GM03348 (cell line): ENCODE results near the gene CANT1.

Experiments used
- DNase-seq: peaks from one replicate; pipeline ENCODE4 v3.0.0; 2012; ENCODE audit warnings: low spot score

CANT1 gene

DNA sequence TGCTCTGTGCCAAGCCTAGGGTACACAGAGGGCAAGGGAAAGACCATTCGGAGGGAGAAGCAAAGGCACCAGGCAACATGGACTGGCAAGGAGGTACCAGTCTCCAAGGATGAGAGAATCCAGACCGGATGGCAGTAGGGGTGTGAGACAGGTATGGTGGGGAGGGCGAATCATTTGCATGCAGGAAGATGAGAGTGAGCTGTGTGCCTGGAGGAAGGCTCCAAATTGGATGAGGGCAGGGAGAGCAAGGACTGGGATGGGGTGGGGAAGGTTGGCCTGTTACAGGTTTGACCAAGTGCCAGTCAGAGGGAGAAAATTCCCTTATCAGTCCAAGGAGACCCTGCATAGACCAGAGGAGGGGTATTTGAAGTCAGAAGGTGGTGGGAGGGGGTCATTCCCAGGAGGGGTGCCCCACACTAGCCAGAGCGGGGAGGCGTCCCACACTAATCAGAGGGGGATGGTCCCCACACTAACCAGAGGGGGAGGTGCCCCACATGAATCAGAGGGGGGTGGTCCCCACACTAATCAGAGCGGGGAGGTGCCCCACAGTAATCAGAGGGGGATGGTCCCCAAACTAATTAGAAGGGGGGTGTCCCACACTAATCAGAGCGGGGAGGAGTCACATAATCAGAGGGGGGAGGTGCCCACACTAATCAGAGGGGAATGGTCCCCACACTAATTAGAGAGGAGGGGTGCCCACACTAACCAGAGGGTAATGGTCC lies 737 bp downstream of the CANT1 start:
- no peak for DNase-seq

DNA sequence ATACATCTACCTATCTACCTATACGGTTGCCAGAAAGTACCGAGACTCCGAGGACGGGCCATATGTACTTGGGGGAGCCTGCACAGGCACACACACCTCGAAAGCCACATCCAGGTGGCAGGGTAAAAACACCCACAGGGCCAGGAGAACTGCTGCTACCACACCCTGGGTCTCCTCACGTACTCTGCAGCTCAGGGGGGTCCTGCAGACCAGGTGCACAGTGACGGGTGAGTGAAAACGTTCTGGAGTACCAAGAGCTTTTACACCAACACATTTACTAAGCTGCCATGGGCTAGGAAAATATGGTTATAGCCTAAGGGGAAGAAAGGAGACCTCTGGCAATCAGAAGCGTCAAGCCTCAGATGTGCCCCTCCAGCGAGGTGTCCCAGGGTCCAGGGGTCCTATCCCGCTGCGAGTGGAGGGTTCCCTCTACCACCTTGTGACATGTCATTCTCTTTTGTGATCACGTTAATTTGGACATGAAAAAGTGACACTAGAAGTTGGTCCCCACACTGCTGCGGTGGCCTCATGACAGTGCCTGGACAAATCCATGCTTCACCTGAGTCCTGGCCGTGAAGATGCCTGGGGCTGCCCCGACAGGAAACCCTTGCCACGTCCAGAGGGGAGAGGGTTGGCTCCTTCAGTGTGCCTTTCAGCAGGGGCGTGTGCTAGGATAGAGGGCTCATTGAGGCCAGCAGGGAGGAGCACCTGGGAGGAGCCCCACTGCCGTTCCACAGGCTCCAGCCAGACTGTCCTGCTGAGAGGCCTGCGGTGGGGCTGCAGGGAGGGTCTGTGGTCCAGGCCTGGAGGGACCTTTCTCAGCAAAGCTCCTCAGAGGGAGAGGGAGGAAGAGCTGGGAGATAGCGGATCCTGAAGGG lies 1.8 kb downstream of the CANT1 start:
- DNase-seq: no peak

DNA sequence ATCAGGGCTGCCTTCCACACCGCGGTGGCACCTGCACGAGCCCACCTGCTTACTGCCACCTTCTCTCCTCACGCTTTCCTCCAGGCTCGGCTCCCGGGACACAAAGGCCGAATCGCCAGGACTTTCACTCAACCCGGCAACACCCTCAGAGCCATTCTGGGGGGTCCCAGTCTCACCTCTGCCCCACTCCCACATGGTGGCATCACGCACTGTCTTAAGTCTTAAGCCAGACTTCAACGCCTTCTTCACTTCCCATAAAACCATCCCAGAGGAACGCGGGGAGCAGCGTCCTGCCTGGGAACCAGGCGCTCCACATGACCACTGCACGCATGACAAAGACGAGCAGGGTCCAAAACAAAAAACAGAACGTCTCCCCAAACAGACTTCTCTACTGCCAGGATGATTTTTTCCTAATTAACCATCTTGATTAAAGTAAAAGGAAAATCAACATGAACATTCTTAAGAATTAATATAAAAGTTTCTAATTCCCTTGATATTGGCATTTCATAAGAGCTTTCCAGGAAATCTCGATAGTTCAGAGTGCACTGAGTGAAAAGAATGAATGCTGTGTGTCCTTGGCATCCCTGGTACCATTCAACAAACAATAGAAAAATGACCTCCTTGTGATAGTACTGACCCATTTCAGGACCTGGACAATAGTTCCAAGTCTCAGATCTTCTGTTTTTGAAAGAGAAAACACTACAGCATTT lies 2.6 kb downstream of the CANT1 start:
- DNase-seq: no peak

GRCh38 chr17:79006046-79006445 lies 3.5 kb downstream of the CANT1 start:
- DNase-seq: no peak

- no peak for DNase-seq
These were observed 4.3 kb downstream of the CANT1 start for GRCh38 chr17:79005063-79005861.

DNA sequence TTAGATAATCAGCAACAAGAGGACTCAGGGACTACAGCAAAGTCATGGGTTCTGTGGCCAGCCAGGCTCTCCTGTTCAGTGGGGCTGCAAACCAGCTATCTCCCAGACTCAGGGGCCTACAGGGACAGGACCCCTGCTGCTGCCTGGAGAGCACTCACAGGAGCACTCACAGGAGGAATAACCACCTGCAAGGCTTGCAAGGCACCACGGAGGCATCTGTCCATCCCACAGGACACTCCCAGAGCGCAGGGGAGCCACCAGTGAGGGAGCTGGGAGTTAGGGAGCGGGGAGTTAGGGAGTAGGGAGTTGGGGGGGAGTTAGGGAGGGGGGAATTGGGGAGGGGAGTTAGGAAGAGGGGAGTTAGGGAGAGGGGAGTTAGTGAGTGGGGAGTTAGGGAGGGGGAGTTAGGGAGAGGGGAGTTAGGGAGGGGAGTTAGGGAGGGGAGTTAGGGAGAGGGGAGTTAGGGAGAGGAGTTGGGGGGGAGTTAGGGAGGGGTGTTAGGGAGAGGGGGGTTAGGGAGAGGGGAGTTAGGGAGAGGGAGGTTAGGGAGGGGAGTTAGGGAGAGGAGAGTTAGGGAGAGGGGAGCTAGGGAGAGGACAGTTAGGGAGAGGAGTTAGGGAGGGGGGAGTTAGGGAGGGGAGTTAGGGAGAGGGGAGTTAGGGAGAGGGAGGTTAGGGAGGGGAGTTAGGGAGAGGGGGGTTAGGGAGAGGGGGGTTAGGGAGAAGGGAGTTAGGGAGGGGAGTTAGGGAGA lies 5.7 kb downstream of the CANT1 start:
- DNase-seq: no peak

DNA sequence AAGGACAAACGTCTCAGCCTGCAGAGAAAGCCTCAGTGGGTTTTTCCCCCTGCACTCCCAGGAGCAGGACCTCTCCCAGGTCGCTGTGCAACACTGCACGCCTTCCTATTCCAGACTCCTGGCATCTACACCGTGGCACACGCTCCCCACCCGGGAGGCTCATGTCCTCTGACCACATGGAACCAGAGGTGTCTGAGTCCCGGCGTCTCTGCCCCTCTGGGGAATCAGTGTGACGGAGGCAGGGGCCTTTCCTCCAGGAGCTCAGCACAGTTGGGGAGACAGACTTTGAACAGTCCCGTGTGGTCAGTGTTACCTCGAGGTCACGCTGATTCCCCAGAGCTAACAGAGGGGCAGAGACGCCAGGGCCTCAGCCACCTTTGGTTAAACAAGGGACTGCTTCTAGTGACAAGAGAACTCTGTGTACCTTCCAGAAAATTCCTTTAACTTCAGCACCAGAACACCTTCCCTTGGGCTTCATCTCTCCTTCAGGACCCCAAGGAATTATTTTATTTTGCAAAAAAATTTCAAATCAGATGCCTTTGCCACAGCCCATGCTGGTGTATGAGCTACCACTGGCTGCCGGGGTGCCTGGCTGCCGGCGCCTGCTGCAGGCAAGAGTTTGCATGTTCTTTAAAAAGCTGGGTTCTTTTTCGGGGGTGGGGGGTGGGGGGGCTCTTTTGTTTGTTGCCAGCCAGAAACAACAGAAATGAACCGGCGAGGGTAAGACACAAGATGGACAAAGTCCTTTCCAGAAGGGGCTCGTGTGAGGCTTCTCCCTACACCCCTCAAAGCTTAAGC lies 6.6 kb downstream of the CANT1 start:
- no peak for DNase-seq

DNA sequence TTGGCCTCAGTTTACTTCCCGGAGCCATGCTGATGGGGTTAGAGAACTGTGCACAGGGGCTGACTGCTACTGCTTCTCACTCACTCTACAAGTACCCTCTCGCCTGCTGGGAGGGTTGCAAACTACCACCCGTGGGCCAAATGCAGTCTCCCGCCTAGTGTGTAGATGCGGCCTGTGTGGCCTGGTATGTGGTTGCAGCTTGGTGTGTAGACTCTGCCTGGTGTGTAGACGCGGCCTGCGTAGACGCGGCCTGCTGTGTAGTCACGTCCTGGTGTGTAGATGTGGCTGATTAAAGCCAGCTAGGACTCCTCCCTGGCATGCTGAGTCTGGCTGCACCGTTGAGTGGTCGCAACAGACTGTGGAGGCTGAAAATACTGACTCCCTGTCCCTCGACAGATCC lies 7.3 kb downstream of the CANT1 start:
- no peak for DNase-seq

DNA sequence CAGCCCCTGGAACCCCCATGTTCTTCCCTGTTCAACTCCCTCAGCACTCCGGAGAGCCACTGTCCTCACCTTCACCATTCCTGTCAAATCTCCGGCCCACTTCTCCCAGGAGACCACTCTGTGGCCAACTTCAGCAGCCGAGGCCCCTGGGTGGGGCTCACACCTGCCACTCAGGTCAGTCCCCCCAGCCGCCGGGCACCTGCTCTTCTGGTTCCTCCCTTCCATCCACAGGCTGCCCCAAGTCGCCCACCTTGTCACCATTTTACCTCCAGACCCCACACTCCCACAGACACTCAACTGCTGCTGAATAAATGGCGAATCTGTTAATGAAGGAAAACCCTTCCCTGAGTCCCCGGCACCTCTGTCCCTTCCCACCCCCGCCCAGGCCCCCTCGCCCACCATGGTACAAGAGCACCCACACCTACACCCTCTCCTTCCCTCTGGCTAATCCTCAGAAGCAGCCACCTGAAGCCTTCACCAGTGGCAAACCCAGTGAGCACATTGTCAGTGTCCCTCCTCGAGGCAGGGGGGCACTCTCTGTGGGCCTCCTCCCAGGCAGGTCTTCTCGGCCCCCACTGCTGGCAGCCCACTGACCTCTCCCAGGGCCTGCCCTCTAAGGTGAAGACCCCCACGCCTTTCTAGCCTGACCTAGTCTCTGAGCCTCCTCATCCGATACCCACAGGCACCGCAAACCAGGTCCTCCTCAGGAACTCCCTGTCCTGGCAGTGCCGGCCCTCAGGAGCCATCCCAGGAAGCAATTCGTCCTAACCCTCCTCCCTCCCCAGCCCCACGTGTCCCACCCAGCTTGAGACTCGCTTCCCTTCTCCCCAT lies 8.2 kb downstream of the CANT1 start:
- DNase-seq: no peak

- no peak for DNase-seq
These were observed 9.0 kb downstream of the CANT1 start for GRCh38 chr17:79000396-79001189.

DNA sequence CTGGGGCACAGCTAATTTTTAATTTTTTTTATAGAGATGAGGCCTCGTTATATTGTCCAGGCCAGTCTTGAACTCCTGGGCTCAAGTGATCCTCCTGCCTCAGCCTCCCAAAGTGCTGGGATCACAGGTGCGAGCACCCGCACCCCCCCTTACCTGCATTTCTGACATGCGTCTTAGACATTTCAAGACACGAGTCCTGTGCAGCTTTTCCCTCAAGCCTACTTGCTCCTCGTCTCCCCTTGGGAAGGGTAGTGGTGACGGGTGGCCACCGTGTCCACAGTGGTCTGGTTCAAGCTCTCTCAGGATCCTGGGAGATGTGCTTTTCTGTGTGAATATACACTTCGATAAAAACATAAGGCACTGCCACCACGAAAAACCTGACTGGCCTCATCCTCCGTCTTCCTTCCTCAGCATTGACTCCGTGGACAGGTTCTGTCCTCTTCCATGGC lies 9.6 kb downstream of the CANT1 start:
- DNase-seq: no peak

DNA sequence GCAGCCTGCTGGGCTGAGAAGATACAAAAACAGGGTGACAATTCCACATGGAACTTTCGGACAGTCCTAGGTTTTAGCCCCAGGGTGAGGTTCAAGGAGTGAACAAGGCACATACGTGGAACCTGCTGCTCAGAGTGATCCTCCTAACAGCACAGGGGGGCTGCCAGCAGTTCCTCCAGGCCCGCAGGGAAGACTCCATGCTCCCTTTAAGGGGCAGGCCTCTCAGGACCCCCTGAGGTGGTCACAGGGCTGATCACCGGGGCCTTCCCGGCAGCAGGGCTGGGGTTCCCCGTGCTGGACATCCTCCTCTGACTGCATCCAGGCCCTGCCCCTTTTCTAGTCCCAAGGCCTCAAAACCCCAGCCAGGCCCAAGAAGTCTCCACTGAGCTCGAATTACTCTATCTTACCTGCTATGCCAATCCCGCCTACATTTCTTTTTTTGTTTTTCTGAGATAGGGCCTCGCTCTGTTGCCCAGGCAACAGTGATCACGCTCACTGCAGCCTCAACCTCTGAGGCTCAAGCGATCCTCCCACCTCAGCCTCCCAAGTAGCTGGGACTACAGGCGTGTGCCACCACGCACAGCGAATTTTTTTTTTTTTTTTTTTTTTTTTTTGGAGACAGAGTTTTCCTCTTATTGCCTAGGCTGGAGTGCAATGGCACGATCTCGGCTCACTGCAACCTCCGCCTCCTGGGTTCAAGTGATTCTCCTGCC lies 10.4 kb downstream of the CANT1 start:
- DNase-seq: no peak

DNA sequence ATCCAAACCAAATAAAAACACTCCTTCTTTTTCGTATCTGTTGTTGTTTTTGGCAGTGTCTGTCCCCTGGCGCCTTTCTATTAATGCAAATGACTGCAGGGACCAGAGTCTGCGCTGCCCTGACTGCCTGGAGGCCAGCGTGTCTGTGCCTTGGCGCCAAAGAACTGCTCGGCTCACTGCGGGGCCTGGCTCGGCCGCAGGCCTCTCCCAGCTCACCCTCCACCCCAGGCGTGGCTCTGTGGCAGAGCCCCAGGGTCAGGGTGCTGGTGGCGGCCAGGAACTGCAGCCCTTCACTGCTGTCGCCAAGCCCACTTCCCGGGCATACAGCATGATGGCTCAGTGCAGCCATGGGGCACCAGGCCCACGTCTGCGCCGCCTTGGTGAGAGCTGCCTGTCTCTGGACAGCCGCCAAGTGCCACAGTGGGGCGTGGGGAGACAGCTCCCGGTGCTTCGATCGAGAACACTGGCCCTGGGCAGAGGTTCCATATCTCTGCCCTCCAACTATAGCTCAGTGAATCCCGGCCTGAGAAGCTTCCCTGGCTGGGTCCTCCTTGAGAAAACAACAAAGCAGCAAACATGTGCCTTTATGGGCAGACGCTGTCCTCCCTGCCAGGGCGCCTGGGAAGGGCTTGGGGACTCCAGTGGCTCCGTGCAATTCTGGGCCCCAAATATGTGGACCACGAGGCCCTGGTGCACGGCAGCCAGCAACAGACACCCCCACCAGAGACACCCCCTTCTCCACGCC lies 11.1 kb downstream of the CANT1 start:
- DNase-seq: no peak

DNA sequence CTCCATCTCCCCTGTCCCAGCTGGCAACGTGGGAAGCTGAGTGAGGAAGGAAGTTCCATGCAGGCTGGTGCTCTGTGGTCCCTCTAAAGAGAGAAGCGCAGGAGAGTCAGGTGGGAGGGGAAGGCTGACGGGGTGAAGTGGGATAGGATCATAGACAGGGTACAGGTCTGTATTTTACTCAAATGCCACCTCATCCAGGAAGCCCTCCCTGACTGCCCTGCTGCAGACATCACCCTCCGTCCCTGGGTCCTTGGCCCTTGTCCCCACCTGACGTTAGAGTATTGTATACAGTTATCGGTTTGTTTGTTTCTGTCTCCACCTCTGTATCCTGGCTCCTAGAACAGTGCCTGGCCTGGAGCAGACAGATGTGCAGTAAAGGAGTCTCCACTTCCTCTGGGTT lies 11.7 kb downstream of the CANT1 start:
- DNase-seq: no peak

- no peak for DNase-seq
These were observed 12.3 kb downstream of the CANT1 start for GRCh38 chr17:78997231-78997741.

GRCh38 chr17:78996781-78997201 lies 12.8 kb downstream of the CANT1 start:
- DNase-seq: no peak
